ENCODE results near the gene MIPEP.
A peak's percentile ranks its signal among the peaks of the same experiment; 100 is the strongest.

The MIPEP gene

GRCh38 chr13:23817830-23818229 lies 71.4 kb downstream of the MIPEP start:
- no peak for TF ChIP-seq CTCF (IDR thresholded peaks at IDR 0.05; ENCODE audit: borderline replicate concordance, control extremely low read depth, extremely low read depth, insufficient read depth, missing control alignments)
- no peak for DNase-seq (ENCODE audit: low spot score)
- in situ Hi-C loops (cut with MboI; ENCODE audit: low sequenced_read_pairs, unreplicated experiment): no loop called here

DNA sequence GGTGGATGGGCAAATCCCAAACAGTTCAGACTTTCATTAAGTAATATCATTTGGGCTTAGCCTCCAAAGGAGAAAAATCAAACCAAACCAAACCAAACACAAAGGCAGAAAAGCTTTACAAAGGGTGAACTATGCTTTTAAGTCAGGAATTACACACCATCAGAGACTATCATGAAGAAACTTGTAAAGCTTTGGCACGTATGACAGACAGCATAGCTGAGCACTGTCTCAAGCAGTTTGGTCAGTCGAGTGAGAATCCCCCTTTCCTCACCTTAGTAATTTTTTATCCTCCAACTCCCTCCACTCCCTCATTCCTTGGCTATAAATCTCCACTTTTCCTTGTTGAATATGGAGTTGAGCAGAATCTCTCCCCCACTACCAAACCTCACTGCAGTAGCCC lies 72.1 kb downstream of the MIPEP start:
- in situ Hi-C loops (cut with MboI; ENCODE audit: low sequenced_read_pairs, unreplicated experiment): no loop called here
- no peak for DNase-seq (ENCODE audit: low spot score)
- no peak for TF ChIP-seq CTCF (IDR thresholded peaks at IDR 0.05; ENCODE audit: borderline replicate concordance, control extremely low read depth, extremely low read depth, insufficient read depth, missing control alignments)

DNA sequence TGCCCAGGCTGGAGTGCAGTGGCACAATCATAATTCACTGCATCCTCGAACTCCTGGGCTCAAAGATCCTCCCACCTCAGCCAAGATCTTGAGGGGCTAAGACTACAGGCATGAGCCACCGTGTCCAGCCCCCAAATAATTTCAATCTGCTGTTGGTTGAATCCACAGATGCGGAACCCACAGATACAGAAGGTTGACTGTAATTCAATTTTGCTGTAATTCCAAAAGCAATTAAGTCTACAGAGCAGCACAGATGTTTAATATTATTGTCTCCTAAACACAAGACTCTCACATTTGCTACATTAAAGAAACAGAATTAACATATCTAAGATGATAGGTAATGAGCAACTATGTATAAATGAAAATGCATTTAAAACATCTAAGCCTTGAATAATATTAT lies 75.6 kb downstream of the MIPEP start:
- TF ChIP-seq CTCF (IDR thresholded peaks at IDR 0.05; ENCODE audit: borderline replicate concordance, control extremely low read depth, extremely low read depth, insufficient read depth, missing control alignments): no peak
- in situ Hi-C loops (cut with MboI; ENCODE audit: low sequenced_read_pairs, unreplicated experiment): no loop called here
- DNase-seq (ENCODE audit: low spot score): no peak

DNA sequence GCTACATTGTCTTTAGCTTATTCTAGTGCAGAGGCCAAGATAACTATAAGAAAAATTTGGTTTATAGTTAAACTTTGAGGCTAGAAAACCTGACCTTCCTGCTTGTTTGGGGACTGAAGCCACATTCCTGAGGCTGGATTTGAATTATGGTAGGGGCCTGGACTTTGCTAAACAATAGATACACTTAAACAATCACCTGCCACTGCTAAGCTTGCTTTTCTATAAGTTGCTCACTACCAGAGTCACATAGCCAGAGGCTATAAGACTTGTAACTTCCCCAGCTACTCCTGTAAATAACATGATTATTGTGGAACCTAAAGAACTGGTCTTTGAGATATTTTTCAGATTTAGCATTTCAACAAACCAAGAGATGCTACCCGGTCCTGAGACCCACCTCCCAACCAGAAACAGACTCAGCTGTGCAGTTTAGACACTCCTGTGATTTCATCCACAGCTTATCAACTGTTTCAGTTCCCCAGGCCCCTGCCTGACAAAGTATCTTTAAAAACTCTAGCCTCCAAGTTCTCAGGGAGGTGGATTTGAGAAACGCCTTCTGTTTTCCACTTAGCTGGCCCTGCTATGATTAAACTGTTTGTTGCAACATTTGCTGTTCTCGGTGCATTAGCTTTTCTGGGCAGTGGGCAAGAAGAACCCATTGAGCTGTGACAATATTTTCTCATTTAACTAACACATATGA lies 77.7 kb downstream of the MIPEP start:
- in situ Hi-C loops (cut with MboI; ENCODE audit: low sequenced_read_pairs, unreplicated experiment): no loop called here
- DNase-seq (ENCODE audit: low spot score): no peak
- TF ChIP-seq CTCF (IDR thresholded peaks at IDR 0.05; ENCODE audit: borderline replicate concordance, control extremely low read depth, extremely low read depth, insufficient read depth, missing control alignments): no peak

GRCh38 chr13:23810685-23811240 lies 78.4 kb downstream of the MIPEP start:
- no peak for TF ChIP-seq CTCF (IDR thresholded peaks at IDR 0.05; ENCODE audit: borderline replicate concordance, control extremely low read depth, extremely low read depth, insufficient read depth, missing control alignments)
- in situ Hi-C loops (cut with MboI; ENCODE audit: low sequenced_read_pairs, unreplicated experiment): no loop called here
- DNase-seq (ENCODE audit: low spot score): peak; percentile 45

GRCh38 chr13:23808803-23809202 lies 80.4 kb downstream of the MIPEP start:
- in situ Hi-C loops (cut with MboI; ENCODE audit: low sequenced_read_pairs, unreplicated experiment): no loop called here
- no peak for DNase-seq (ENCODE audit: low spot score)
- no peak for TF ChIP-seq CTCF (IDR thresholded peaks at IDR 0.05; ENCODE audit: borderline replicate concordance, control extremely low read depth, extremely low read depth, insufficient read depth, missing control alignments)

Measured in GM13976 (cell line).